HEK293 (cell line): Measurements from ENCODE around the gene GCNT4.

Experiments used
- CTCF ChIA-PET: fragments of 350-600 bp; formaldehyde crosslinking; extraction: SDS; loops from one replicate; lab custom pipeline; 2021; ENCODE audit warnings: antibody characterized with exemption; lab: Yijun Ruan, JAX
- POLR2A ChIA-PET: fragments of 300-600 bp; formaldehyde crosslinking; extraction: SDS; loops from one replicate; lab custom pipeline; 2020; ENCODE audit warnings: antibody characterized with exemption, inconsistent platforms; lab: Yijun Ruan, JAX
- H3K27ac ChIP-seq: fragments of 200-500 bp; sonication (Bioruptor generic); 2 replicates; pipeline ENCODE4 v1.5.1; 2014; ENCODE audit warnings: low read depth, low read length, control low read depth, inconsistent platforms; ENCODE audit errors: extremely low read depth
- H3K36me3 ChIP-seq, 2 experiments: fragments of 200-500 bp in 1 of 2; sonication (Bioruptor generic) in 1 of 2; 1 replicate in 1 of 2; 2 replicates in 1 of 2; pipeline ENCODE4 v1.5.1; 2014 to 2017; ENCODE audit warnings: inconsistent platforms in 2 of 2, low read length in 2 of 2; ENCODE audit not compliant: control insufficient read depth in 2 of 2, insufficient read depth in 1 of 2
- H3K4me1 ChIP-seq: fragments of 200-500 bp; sonication (Bioruptor generic); 2 replicates; pipeline ENCODE4 v1.5.1; 2014; ENCODE audit warnings: mild to moderate bottlenecking, low read length, inconsistent platforms; ENCODE audit not compliant: control insufficient read depth, insufficient read depth
- H3K4me3 ChIP-seq: 2 replicates; pipeline ENCODE4 v1.5.1; 2011; ENCODE audit warnings: low read depth, mild to moderate bottlenecking, control low read depth, low read length, moderate library complexity
- H3K9me3 ChIP-seq: fragments of 200-500 bp; sonication (Bioruptor generic); 2 replicates; pipeline ENCODE4 v1.5.1; 2014; ENCODE audit warnings: low read depth, low read length, inconsistent platforms; ENCODE audit not compliant: control insufficient read depth, insufficient read depth
- KLF16 ChIP-seq: fragments of 450-650 bp; formaldehyde crosslinking; IDR thresholded peaks from 2 replicates; pipeline ENCODE4 v1.5.1; 2017; ENCODE audit warnings: missing biosample characterization, missing genetic modification characterization
- KLF9 ChIP-seq: fragments of 450-650 bp; formaldehyde crosslinking; IDR thresholded peaks from 2 replicates; pipeline ENCODE4 v1.5.1; 2016; ENCODE audit warnings: missing biosample characterization, missing genetic modification characterization, low read depth
- REPIN1 ChIP-seq: fragments of 450-650 bp; formaldehyde crosslinking; IDR thresholded peaks from 2 replicates; pipeline ENCODE4 v1.5.1; 2017; ENCODE audit warnings: missing biosample characterization, missing genetic modification characterization, low read depth
- SCRT2 ChIP-seq: fragments of 450-650 bp; formaldehyde crosslinking; IDR thresholded peaks from 2 replicates; pipeline ENCODE4 v1.5.1; 2016; ENCODE audit warnings: missing biosample characterization, missing genetic modification characterization
- ZBTB20 ChIP-seq: fragments of 450-650 bp; formaldehyde crosslinking; IDR thresholded peaks from 2 replicates; pipeline ENCODE4 v1.5.1; 2016; ENCODE audit warnings: missing biosample characterization, missing genetic modification characterization
- ZFP3 ChIP-seq: fragments of 450-650 bp; formaldehyde crosslinking; IDR thresholded peaks from 2 replicates; pipeline ENCODE4 v1.5.1; 2016; ENCODE audit warnings: low read depth, missing biosample characterization, missing genetic modification characterization
- ZFP37 ChIP-seq: fragments of 450-650 bp; formaldehyde crosslinking; IDR thresholded peaks from 2 replicates; pipeline ENCODE4 v1.5.1; 2016; ENCODE audit warnings: missing biosample characterization, missing genetic modification characterization
- ZNF121 ChIP-seq: fragments of 450-650 bp; formaldehyde crosslinking; IDR thresholded peaks from 2 replicates; pipeline ENCODE4 v1.5.1; 2016; ENCODE audit warnings: missing biosample characterization, missing genetic modification characterization
- ZNF133 ChIP-seq: fragments of 450-650 bp; formaldehyde crosslinking; IDR thresholded peaks from 2 replicates; pipeline ENCODE4 v1.5.1; 2016; ENCODE audit warnings: missing biosample characterization, missing genetic modification characterization
- ZNF174 ChIP-seq: fragments of 450-650 bp; formaldehyde crosslinking; IDR thresholded peaks from 2 replicates; pipeline ENCODE4 v1.5.0; 2017; ENCODE audit warnings: missing biosample characterization, mild to moderate bottlenecking, missing genetic modification characterization
- ZNF26 ChIP-seq: fragments of 450-650 bp; formaldehyde crosslinking; IDR thresholded peaks from 2 replicates; pipeline ENCODE4 v1.5.1; 2016; ENCODE audit warnings: missing biosample characterization, missing genetic modification characterization
- ZNF280C ChIP-seq: fragments of 450-650 bp; formaldehyde crosslinking; IDR thresholded peaks from 2 replicates; pipeline ENCODE4 v1.5.1; 2016; ENCODE audit warnings: missing biosample characterization, missing genetic modification characterization
- ZNF639 ChIP-seq: fragments of 450-650 bp; formaldehyde crosslinking; IDR thresholded peaks from 2 replicates; pipeline ENCODE4 v1.5.1; 2016; ENCODE audit warnings: missing biosample characterization, missing genetic modification characterization
- ZNF670 ChIP-seq: fragments of 450-650 bp; formaldehyde crosslinking; IDR thresholded peaks from 2 replicates; pipeline ENCODE4 v1.5.1; 2016; ENCODE audit warnings: missing biosample characterization, missing genetic modification characterization, low read depth
- ZNF692 ChIP-seq: fragments of 450-650 bp; formaldehyde crosslinking; IDR thresholded peaks from 2 replicates; pipeline ENCODE4 v1.5.1; 2016; ENCODE audit warnings: missing biosample characterization, missing genetic modification characterization
- ZNF704 ChIP-seq: fragments of 450-650 bp; formaldehyde crosslinking; IDR thresholded peaks from 2 replicates; pipeline ENCODE4 v1.5.1; 2016; ENCODE audit warnings: missing biosample characterization, missing genetic modification characterization
- ZNF830 ChIP-seq: fragments of 450-650 bp; IDR thresholded peaks from 2 replicates; pipeline ENCODE4 v1.5.0; 2018; ENCODE audit warnings: missing biosample characterization, missing genetic modification characterization, low read depth, mild to moderate bottlenecking, moderate library complexity
- ZSCAN16 ChIP-seq: fragments of 450-650 bp; formaldehyde crosslinking; IDR thresholded peaks from 2 replicates; pipeline ENCODE4 v1.5.1; 2016; ENCODE audit warnings: missing biosample characterization, missing genetic modification characterization
- TF ChIP-seq, protein P1 (sequence below): fragments of 450-650 bp; formaldehyde crosslinking; IDR thresholded peaks from 2 replicates; pipeline ENCODE4; 2016; ENCODE audit warnings: missing biosample characterization, missing genetic modification characterization

GCNT4 gene

DNA sequence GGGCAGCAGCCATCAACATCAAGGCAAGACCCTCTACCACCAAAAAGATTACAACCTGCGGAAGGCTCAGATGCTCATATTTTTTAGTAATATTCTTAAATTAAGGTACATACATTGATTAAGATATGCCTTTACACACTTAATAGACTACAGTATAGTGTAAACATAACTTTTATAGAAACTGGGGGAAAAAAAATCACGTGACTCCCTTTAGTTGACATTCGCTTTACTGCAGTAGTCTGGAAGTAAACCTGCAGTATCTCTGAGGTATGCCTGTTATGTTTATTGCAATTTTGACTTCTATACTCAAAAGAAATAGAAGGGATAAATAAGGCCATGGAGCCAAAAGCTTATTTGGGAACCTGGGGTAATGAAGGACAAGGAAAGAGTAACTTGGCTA is 15.1 kb upstream of the GCNT4 start (continued):
- TF ChIP-seq, protein P1, sequence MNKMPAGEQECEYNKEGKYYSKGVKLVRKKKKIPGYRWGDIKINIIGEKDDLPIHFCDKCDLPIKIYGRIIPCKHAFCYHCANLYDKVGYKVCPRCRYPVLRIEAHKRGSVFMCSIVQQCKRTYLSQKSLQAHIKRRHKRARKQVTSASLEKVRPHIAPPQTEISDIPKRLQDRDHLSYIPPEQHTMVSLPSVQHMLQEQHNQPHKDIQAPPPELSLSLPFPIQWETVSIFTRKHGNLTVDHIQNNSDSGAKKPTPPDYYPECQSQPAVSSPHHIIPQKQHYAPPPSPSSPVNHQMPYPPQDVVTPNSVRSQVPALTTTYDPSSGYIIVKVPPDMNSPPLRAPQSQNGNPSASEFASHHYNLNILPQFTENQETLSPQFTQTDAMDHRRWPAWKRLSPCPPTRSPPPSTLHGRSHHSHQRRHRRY (tag by site-specific recombination): no peak
- no peak for TF ChIP-seq ZSCAN16 (tag by site-specific recombination)
- no peak for TF ChIP-seq ZNF280C (tag by site-specific recombination)
- TF ChIP-seq SCRT2 (tag by site-specific recombination): no peak
- TF ChIP-seq KLF9 (tag by site-specific recombination): no peak
- no peak for TF ChIP-seq ZFP37 (tag by site-specific recombination)
- no peak for TF ChIP-seq ZNF670 (tag by site-specific recombination)

GRCh38 chr5:75062925-75063531 is 10.7 kb upstream of the GCNT4 start:
- Histone ChIP-seq H3K4me1 (no peaks in the 10 kb centered on the region), H3K4me3 (no peak overlapping the region), H3K36me3 (no peaks in the 10 kb centered on the region), H3K27ac (no peak overlapping the region), H3K9me3 (no peaks in the 10 kb centered on the region)
- CTCF ChIA-PET: no interaction called here
- POLR2A ChIA-PET: no interaction called here
- no peak for TF ChIP-seq ZNF704 (tag by site-specific recombination)
- TF ChIP-seq REPIN1: no peak
- no peak for TF ChIP-seq ZNF133 (tag by site-specific recombination)
- no peak for TF ChIP-seq ZNF639 (tag by site-specific recombination)
- no peak for TF ChIP-seq ZNF830 (tag by site-specific recombination)
- no peak for TF ChIP-seq ZFP3
- TF ChIP-seq ZNF121 (tag by site-specific recombination): no peak
- TF ChIP-seq ZNF174: no peak
- no peak for TF ChIP-seq ZBTB20 (tag by site-specific recombination)
- no peak for TF ChIP-seq ZNF692 (tag by site-specific recombination)
- no peak for TF ChIP-seq KLF16 (tag by site-specific recombination)
- TF ChIP-seq ZNF26 (tag by site-specific recombination): no peak
